Caco-2 (cell line): ENCODE results near the gene FAM180A. TPM values are rescaled to one million over a fixed set of nuclear protein-coding genes. Genes with fewer than 3 reads are reported as not detected.

Experiments used
- BruUV-seq: library from RNA; stranded (reverse); fragments of 400-500 nt; replicated peaks from 2 replicates; lab custom pipeline; 2021; lab: Mats Ljungman, UMichigan
- CTCF ChIA-PET: fragments of 300-600 bp; sonication (Branson Sonifier 250); formaldehyde crosslinking; loops from one replicate; lab custom pipeline; 2022; ENCODE audit warnings: antibody characterized with exemption; lab: Charles Lee
- POLR2A ChIA-PET: fragments of 300-600 bp; sonication (Branson Sonifier 250); formaldehyde crosslinking; loops from one replicate; lab custom pipeline; 2022; ENCODE audit warnings: antibody characterized with exemption; lab: Charles Lee
- DNase-seq, 2 experiments: peaks; one replicate each; pipeline versions ENCODE4 v3.0.0 to v3.0.0-alpha.2; 2020 to 2022
- H3K27me3 ChIP-seq: replicated peaks from 2 replicates; pipeline ENCODE4 v1.6.0; 2011; ENCODE audit warnings: low read length; ENCODE audit not compliant: control insufficient read depth, insufficient read depth
- H3K36me3 ChIP-seq: 2 replicates; pipeline ENCODE4 v1.5.1; 2011; ENCODE audit warnings: low read length; ENCODE audit not compliant: control insufficient read depth, insufficient read depth
- H3K4me1 ChIP-seq: fragments of 250-450 bp; sonication (Bioruptor Pico); 2 replicates; pipeline ENCODE4 v1.5.1; 2020; ENCODE audit warnings: mild to moderate bottlenecking
- H3K4me3 ChIP-seq: 2 replicates; pipeline ENCODE4 v1.5.1; 2011; ENCODE audit warnings: low read depth, mild to moderate bottlenecking, control low read depth, low read length
- H3K9me3 ChIP-seq: fragments of 250-450 bp; sonication (Bioruptor Pico); 2 replicates; pipeline ENCODE4 v1.5.1; 2020; ENCODE audit warnings: mild to moderate bottlenecking, moderate library complexity
- H3K27ac Mint-ChIP-seq: one replicate; pipeline ENCODE4 v1.8.0; 2022; ENCODE audit warnings: mixed read lengths; ENCODE audit not compliant: unreplicated experiment
- H3K27me3 Mint-ChIP-seq: one replicate; pipeline ENCODE4 v1.8.0; 2022; ENCODE audit warnings: mixed read lengths; ENCODE audit not compliant: insufficient read depth, unreplicated experiment
- H3K36me3 Mint-ChIP-seq: one replicate; pipeline ENCODE4 v1.8.0; 2022; ENCODE audit warnings: mild to moderate bottlenecking, mixed read lengths; ENCODE audit not compliant: insufficient read depth, unreplicated experiment
- H3K4me1 Mint-ChIP-seq: one replicate; pipeline ENCODE4 v1.8.0; 2022; ENCODE audit warnings: low read depth, mixed read lengths; ENCODE audit not compliant: unreplicated experiment
- H3K4me3 Mint-ChIP-seq: one replicate; pipeline ENCODE4 v1.8.0; 2022; ENCODE audit warnings: mild to moderate bottlenecking, moderate library complexity, mixed read lengths; ENCODE audit not compliant: unreplicated experiment
- H3K9me3 Mint-ChIP-seq: one replicate; pipeline ENCODE4 v1.8.0; 2022; ENCODE audit warnings: mixed read lengths; ENCODE audit not compliant: unreplicated experiment
- intact Hi-C: fragments of 100-400 bp; cut with micrococcal nuclease; formaldehyde crosslinking; loops from one replicate; pipeline ENCODE4 v1.10.0; 2022; ENCODE audit not compliant: unreplicated experiment
- total RNA-seq: library from RNA; stranded (reverse); gene quantifications from 2 replicates; pipeline ENCODE4 v1.2.3, GENCODE V29; 2022
- TF ChIP-seq, protein P1 (sequence below), 2 experiments: fragments of 200-600 bp in 1 of 2; IDR thresholded peaks; 1 replicate in 1 of 2; 2 replicates in 1 of 2; pipeline versions ENCODE4 v1.5.1 to v1.8.0; 2011 to 2022; ENCODE audit warnings: antibody characterized with exemption in 1 of 2, control low read depth in 1 of 2, inconsistent platforms in 1 of 2, low read depth in 1 of 2, low read length in 1 of 2, mild to moderate bottlenecking in 1 of 2, moderate library complexity in 1 of 2; ENCODE audit not compliant: insufficient read depth in 1 of 2, severe bottlenecking in 1 of 2, unreplicated experiment in 1 of 2

FAM180A gene
- total RNA-seq, 1 experiment from 2014 or later = not detected

- TF ChIP-seq, protein P1, sequence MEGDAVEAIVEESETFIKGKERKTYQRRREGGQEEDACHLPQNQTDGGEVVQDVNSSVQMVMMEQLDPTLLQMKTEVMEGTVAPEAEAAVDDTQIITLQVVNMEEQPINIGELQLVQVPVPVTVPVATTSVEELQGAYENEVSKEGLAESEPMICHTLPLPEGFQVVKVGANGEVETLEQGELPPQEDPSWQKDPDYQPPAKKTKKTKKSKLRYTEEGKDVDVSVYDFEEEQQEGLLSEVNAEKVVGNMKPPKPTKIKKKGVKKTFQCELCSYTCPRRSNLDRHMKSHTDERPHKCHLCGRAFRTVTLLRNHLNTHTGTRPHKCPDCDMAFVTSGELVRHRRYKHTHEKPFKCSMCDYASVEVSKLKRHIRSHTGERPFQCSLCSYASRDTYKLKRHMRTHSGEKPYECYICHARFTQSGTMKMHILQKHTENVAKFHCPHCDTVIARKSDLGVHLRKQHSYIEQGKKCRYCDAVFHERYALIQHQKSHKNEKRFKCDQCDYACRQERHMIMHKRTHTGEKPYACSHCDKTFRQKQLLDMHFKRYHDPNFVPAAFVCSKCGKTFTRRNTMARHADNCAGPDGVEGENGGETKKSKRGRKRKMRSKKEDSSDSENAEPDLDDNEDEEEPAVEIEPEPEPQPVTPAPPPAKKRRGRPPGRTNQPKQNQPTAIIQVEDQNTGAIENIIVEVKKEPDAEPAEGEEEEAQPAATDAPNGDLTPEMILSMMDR (IDR thresholded peaks at IDR 0.05; ENCODE audit: insufficient read depth in 1 of 2, low read depth in 1 of 2, low read length in 1 of 2, severe bottlenecking in 1 of 2, unreplicated experiment in 1 of 2) = no peak
- no TSS peak for BruUV-seq
- Mint-ChIP-seq H3K4me1 (no peaks in the 10 kb centered on the region), H3K27ac (no peak overlapping the region), H3K9me3 (no peaks in the 10 kb centered on the region), H3K36me3 (no peaks in the 10 kb centered on the region), H3K4me3 (no peak overlapping the region), H3K27me3 (no peaks in the 10 kb centered on the region)
- ChIA-PET CTCF (no interaction called here), POLR2A (no interaction called here)
- Histone ChIP-seq H3K36me3 (no peaks in the 10 kb centered on the region), H3K4me1 (peaks cover 12% of the 10 kb centered on the region), H3K4me3 (no peak overlapping the region), H3K9me3 (no peaks in the 10 kb centered on the region), H3K27me3 (peaks cover 1% of the 10 kb centered on the region; the same call in 1 of the 2 replicates)
- DNase-seq = no peak
- intact Hi-C loops = no loop called here
Observed at GRCh38 chr7:135718219-135718618, 30.4 kb downstream of the FAM180A start.

GRCh38 chr7:135717693-135718092 is 30.9 kb downstream of the FAM180A start:
- Mint-ChIP-seq H3K27ac (no peak overlapping the region), H3K4me1 (no peaks in the 10 kb centered on the region), H3K27me3 (no peaks in the 10 kb centered on the region), H3K36me3 (no peaks in the 10 kb centered on the region), H3K9me3 (no peaks in the 10 kb centered on the region), H3K4me3 (no peak overlapping the region)
- Histone ChIP-seq H3K27me3 (peaks cover 1% of the 10 kb centered on the region; the same call in 1 of the 2 replicates), H3K4me3 (no peak overlapping the region), H3K4me1 (peaks cover 12% of the 10 kb centered on the region), H3K9me3 (no peaks in the 10 kb centered on the region), H3K36me3 (no peaks in the 10 kb centered on the region)
- ChIA-PET CTCF (no interaction called here), POLR2A (no interaction called here)
- TF ChIP-seq, protein P1 (IDR thresholded peaks at IDR 0.05; ENCODE audit: insufficient read depth in 1 of 2, low read depth in 1 of 2, low read length in 1 of 2, severe bottlenecking in 1 of 2, unreplicated experiment in 1 of 2) = no peak
- no TSS peak for BruUV-seq
- no peak for DNase-seq
- intact Hi-C loops = no loop called here

- Histone ChIP-seq H3K4me1 (peaks cover 12% of the 10 kb centered on the region), H3K36me3 (no peaks in the 10 kb centered on the region), H3K4me3 (no peak overlapping the region), H3K9me3 (no peaks in the 10 kb centered on the region), H3K27me3 (peaks cover 1% of the 10 kb centered on the region; the same call in 1 of the 2 replicates)
- no peak for DNase-seq
- no peaks in the 10 kb centered on the region for H3K4me1 Mint-ChIP-seq
- BruUV-seq = no TSS peak
- no peak overlapping the region for H3K4me3 Mint-ChIP-seq
- intact Hi-C loops = no loop called here
- no peaks in the 10 kb centered on the region for H3K9me3 Mint-ChIP-seq
- no peak overlapping the region for H3K27ac Mint-ChIP-seq
- H3K27me3 Mint-ChIP-seq = no peaks in the 10 kb centered on the region
- ChIA-PET POLR2A (no interaction called here), CTCF (no interaction called here)
- TF ChIP-seq, protein P1 (IDR thresholded peaks at IDR 0.05; ENCODE audit: insufficient read depth in 1 of 2, low read depth in 1 of 2, low read length in 1 of 2, severe bottlenecking in 1 of 2, unreplicated experiment in 1 of 2) = no peak
- no peaks in the 10 kb centered on the region for H3K36me3 Mint-ChIP-seq
Observed at GRCh38 chr7:135716677-135717238, 31.9 kb downstream of the FAM180A start.
